Suprapubic skin (tissue), 4 donors: Measurements from ENCODE around the gene SLC9A8. TPM values are rescaled to one million over a fixed set of nuclear protein-coding genes. Genes with fewer than 3 reads are reported as not detected.

Experiments used
- DNase-seq, 2 donors: peaks; one replicate each; pipeline ENCODE4 v3.0.0-alpha.2; 2019; ENCODE audit warnings: low spot score in 2 of 2
- H3K27ac ChIP-seq: fragments of 200-600 bp; sonication (generic); one replicate; pipeline ENCODE4 v1.5.1; 2019
- H3K27me3 ChIP-seq: fragments of 200-600 bp; sonication (generic); one replicate; pipeline ENCODE4 v1.5.1; 2019
- H3K36me3 ChIP-seq: fragments of 200-600 bp; sonication (generic); one replicate; pipeline ENCODE4 v1.5.1; 2019
- H3K4me1 ChIP-seq: fragments of 200-600 bp; sonication (generic); one replicate; pipeline ENCODE4 v1.5.1; 2019
- H3K4me3 ChIP-seq: fragments of 200-600 bp; sonication (generic); one replicate; pipeline ENCODE4 v1.5.1; 2019; ENCODE audit warnings: mild to moderate bottlenecking
- H3K9me3 ChIP-seq: fragments of 200-600 bp; sonication (generic); one replicate; pipeline ENCODE4 v1.5.1; 2019
- EP300 ChIP-seq: sonication (generic); formaldehyde crosslinking; IDR thresholded peaks from one replicate; pipeline ENCODE4 v1.6.1; 2017; ENCODE audit warnings: antibody characterized with exemption
- POLR2A ChIP-seq, 2 donors: fragments of 450-650 bp; IDR thresholded peaks; one replicate each; pipeline ENCODE4 v1.6.1; 2017; ENCODE audit warnings: antibody characterized with exemption in 2 of 2, mild to moderate bottlenecking in 2 of 2, moderate library complexity in 2 of 2
- POLR2AphosphoS5 ChIP-seq, 3 donors: sonication (generic); formaldehyde crosslinking; IDR thresholded peaks; one replicate each; pipeline ENCODE4 v1.6.1; 2017; ENCODE audit warnings: antibody characterized with exemption in 3 of 3
- WGBS: methylation state at CpG from one replicate; pipeline ENCODE4 v1.1.5; 2018; 5-methylcytosine and 5-hydroxymethylcytosine counted together
- total RNA-seq, 4 donors: library from RNA; depleted of rRNA; stranded (reverse); fragments of >200 nt; gene quantifications; one replicate each; pipeline ENCODE4 v1.1.0, GENCODE V29; 2016
- TF ChIP-seq, protein P1 (sequence below), 2 donors: fragments of 200-600 bp in 1 of 2; fragments of 450-650 bp in 1 of 2; sonication (generic) in 1 of 2; IDR thresholded peaks; one replicate each; pipeline ENCODE4 v1.5.1; 2016 to 2019; ENCODE audit warnings: antibody characterized with exemption in 2 of 2, mild to moderate bottlenecking in 1 of 2, moderate library complexity in 1 of 2

SLC9A8 gene
- total RNA-seq, 4 donors from 2014 or later: 5.7 to 15.6 (median 9.2) TPM

DNA sequence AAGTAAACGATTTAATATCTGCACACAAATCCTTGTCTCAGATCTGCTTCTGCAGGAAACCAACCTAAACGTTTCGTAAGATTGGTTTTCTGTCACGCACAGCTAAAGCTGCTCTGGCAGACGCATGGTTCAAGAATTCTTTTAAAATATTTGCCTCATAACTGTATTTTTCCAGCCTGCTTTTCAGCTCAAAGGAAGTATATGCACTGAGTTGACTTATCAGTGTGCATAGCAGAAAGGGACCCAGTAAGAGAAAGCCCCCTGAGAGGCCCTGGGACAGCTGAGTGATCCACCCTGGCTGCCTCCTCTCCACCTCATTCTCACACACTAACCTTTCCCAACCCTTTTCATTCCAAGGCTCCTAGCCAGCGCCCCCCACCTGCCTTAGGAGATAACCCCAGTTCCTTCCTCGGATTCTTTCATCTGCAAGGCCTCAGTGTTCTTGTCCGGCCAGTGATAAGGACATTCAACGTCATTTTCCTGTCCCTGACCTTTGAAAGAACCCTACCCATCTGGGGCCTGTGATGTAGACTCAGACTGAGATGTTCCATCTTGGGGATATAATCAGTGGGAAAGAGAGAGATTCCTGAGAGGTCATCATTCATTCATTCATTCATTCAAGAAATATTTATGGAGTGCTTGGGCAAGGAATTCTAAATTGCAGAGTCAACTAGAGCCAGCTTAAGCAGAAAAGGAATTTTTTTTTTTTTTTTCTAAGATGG lies 22.4 kb upstream of the SLC9A8 start:
- Histone ChIP-seq H3K27me3 (no peaks in the 10 kb centered on the region), H3K36me3 (no peaks in the 10 kb centered on the region), H3K9me3 (no peaks in the 10 kb centered on the region), H3K27ac (no peak overlapping the region), H3K4me3 (no peak overlapping the region), H3K4me1 (peaks cover 9% of the 10 kb centered on the region)
- TF ChIP-seq POLR2A (IDR thresholded peaks at IDR 0.05) (no peak), EP300 (no peak)
- TF ChIP-seq, protein P1, sequence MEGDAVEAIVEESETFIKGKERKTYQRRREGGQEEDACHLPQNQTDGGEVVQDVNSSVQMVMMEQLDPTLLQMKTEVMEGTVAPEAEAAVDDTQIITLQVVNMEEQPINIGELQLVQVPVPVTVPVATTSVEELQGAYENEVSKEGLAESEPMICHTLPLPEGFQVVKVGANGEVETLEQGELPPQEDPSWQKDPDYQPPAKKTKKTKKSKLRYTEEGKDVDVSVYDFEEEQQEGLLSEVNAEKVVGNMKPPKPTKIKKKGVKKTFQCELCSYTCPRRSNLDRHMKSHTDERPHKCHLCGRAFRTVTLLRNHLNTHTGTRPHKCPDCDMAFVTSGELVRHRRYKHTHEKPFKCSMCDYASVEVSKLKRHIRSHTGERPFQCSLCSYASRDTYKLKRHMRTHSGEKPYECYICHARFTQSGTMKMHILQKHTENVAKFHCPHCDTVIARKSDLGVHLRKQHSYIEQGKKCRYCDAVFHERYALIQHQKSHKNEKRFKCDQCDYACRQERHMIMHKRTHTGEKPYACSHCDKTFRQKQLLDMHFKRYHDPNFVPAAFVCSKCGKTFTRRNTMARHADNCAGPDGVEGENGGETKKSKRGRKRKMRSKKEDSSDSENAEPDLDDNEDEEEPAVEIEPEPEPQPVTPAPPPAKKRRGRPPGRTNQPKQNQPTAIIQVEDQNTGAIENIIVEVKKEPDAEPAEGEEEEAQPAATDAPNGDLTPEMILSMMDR (IDR thresholded peaks at IDR 0.05): no peak
- 58% methylated on average over 9 of the region's 9 CpGs for WGBS
- no peak for DNase-seq

DNA sequence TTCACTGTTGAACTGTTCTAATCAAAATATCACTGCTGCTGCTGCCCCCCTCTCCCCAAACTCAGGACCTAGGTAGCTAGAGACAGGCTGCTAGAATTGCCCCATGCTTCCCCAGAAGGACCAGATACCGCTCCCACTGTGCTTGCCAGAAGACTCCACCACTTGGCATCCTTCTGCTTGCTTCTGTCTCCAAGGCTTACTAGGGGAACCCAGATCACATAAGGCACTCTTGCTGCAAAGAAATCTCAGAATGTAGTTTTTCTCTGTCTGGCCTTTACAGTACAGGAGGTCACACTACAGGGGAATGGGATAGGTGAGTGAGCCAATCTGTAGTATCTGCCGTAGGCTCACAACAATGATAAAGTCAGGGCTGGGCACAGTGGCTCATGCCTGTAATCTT lies 21.5 kb upstream of the SLC9A8 start:
- no peak overlapping the region for H3K4me3 ChIP-seq
- no peaks in the 10 kb centered on the region for H3K27me3 ChIP-seq
- H3K36me3 ChIP-seq: no peaks in the 10 kb centered on the region
- peaks cover 9% of the 10 kb centered on the region for H3K4me1 ChIP-seq
- TF ChIP-seq EP300: no peak
- TF ChIP-seq, protein P1 (IDR thresholded peaks at IDR 0.05): no peak
- TF ChIP-seq POLR2AphosphoS5 (IDR thresholded peaks at IDR 0.05): no peak
- TF ChIP-seq POLR2A (IDR thresholded peaks at IDR 0.05): no peak
- H3K9me3 ChIP-seq: no peaks in the 10 kb centered on the region
- no peak overlapping the region for H3K27ac ChIP-seq
- 83% methylated on average over 1 of the region's 2 CpGs for WGBS
- no peak for DNase-seq

DNA sequence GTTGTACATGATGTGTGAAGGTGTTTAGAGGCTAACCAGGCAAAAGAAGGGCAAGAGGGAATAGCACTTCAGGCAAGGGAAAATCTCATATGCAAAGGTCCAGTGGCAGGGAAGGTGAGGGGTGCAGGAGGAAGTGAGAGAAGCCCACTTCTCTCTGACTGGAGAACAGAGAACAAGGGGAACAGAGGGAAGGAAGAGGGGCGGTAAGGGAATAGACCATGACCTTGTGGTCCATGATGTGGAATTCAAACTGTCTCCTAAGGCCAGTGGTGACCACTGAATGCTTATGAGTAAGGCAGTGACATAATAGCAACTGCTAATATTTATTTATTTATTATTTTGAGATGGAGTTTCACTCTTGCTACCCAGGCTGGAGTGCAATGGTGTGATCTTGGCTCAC lies 20.6 kb upstream of the SLC9A8 start:
- Histone ChIP-seq H3K9me3 (no peaks in the 10 kb centered on the region), H3K4me3 (no peak overlapping the region), H3K4me1 (peaks cover 9% of the 10 kb centered on the region), H3K36me3 (no peaks in the 10 kb centered on the region), H3K27ac (no peak overlapping the region), H3K27me3 (no peaks in the 10 kb centered on the region)
- no peak for DNase-seq
- TF ChIP-seq POLR2AphosphoS5 (IDR thresholded peaks at IDR 0.05): no peak
- TF ChIP-seq, protein P1 (IDR thresholded peaks at IDR 0.05): no peak
- no peak for TF ChIP-seq POLR2A (IDR thresholded peaks at IDR 0.05)
- TF ChIP-seq EP300: no peak
- 88% methylated on average over 1 of the region's 1 CpG for WGBS

DNA sequence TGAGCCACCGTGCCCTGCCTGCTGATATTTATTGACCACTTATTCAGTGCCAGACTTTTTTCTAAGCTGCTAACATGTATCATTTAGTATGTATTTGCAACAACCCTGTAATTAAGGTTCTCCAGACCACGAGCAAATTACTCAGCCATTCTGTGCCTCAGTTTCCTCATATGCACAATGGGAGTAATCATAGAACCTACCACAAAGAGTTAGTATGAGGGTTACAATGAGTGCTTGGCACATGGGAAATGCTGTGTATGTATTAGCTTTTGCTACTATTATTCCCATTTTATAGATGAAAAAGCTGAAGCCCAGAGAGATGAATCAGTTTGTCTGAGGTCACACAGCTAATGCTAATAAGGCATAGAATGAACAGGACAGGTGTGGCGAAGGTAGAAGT lies 20.0 kb upstream of the SLC9A8 start:
- no peaks in the 10 kb centered on the region for H3K27me3 ChIP-seq
- H3K36me3 ChIP-seq: no peaks in the 10 kb centered on the region
- H3K4me1 ChIP-seq: peaks cover 9% of the 10 kb centered on the region
- H3K9me3 ChIP-seq: no peaks in the 10 kb centered on the region
- 95% methylated on average over 3 of the region's 3 CpGs for WGBS
- TF ChIP-seq EP300: no peak
- TF ChIP-seq POLR2AphosphoS5 (IDR thresholded peaks at IDR 0.05): no peak
- TF ChIP-seq, protein P1 (IDR thresholded peaks at IDR 0.05): no peak
- no peak for TF ChIP-seq POLR2A (IDR thresholded peaks at IDR 0.05)
- no peak overlapping the region for H3K4me3 ChIP-seq
- no peak overlapping the region for H3K27ac ChIP-seq
- DNase-seq: no peak

DNA sequence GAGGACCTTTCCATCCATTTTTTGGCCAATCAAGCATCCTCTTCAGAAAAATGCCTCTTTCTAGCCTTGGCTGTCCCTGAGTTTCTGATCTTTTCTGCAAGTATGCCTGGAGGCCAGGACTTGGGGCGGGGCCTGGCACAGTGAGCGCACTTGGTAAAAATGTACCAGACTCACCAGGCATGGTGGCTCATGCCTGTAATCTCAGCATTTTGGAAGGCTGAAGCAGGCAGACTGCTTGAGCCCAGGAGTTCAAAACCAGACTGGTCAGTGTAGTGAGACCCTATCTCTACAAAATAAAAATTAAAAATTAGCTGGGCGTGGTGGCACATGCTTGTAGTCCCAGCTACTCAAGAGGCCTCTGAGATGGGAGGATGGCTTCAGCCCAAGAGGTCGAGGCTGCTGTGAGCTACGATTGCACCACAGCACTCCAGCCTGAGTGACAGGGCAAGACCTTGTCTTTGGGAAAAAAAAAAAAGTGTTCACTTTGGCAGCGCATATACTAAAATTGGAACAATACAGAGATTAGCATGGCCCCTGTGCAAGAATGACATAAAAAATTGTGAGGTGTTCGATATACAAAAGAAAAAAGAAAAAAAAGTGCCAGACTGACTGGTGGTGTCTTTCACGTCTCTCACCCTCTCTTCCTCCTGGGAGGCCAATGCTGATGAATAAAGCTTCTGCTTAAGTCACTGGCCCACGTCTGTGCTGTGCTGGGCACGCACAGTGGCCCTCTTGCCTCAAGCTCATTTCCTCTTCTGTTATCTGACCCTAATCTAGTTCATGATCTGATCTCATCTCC lies 18.1 kb upstream of the SLC9A8 start:
- TF ChIP-seq EP300 (no peak), POLR2AphosphoS5 (IDR thresholded peaks at IDR 0.05) (no peak), POLR2A (IDR thresholded peaks at IDR 0.05) (no peak)
- TF ChIP-seq, protein P1 (IDR thresholded peaks at IDR 0.05): no peak
- DNase-seq: no peak
- H3K4me1 ChIP-seq: peaks cover 9% of the 10 kb centered on the region
- H3K9me3 ChIP-seq: no peaks in the 10 kb centered on the region
- no peak overlapping the region for H3K4me3 ChIP-seq
- no peaks in the 10 kb centered on the region for H3K27me3 ChIP-seq
- WGBS: 53% methylated on average over 10 of the region's 10 CpGs
- no peaks in the 10 kb centered on the region for H3K36me3 ChIP-seq
- no peak overlapping the region for H3K27ac ChIP-seq
